ENCODE measurements around the gene PPP1R3D. TPM values are rescaled to one million over a fixed set of nuclear protein-coding genes. Genes with fewer than 3 reads are reported as not detected.

Gene PPP1R3D
- total RNA-seq, 2 donors from 2014 or later: 3.9 to 6.1 TPM

DNA sequence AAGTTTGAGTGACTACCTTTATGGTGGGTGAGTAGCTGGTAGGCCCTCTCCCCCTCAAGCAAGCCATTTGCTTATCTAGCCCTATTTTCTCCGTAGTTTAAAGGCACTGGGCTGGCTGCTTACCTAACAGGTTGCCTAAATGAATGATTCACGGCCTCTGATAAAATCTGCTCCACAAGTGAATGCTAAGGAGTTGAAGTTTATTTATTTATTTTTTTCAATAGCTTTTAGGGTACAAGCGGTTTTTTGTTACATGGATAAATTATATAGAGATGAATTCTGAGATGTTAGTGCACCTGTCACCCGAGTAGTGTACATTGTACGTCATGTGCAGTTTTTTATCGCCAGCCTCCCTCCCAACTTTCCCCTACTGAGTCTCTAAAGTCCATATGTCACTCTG is 9.8 kb upstream of the PPP1R3D start:
- Mint-ChIP-seq H3K27ac (no peak overlapping the region), H3K4me1 (peaks cover 8% of the 10 kb centered on the region), H3K36me3 (ENCODE audit: low read depth) (peaks cover 6% of the 10 kb centered on the region), H3K9me3 (no peaks in the 10 kb centered on the region), H3K4me3 (no peak overlapping the region), H3K27me3 (ENCODE audit: insufficient read depth) (peaks cover 24% of the 10 kb centered on the region)
- DNase-seq: no peak
- WGBS, 2 experiments (ENCODE audit: insufficient coverage in 1 of 2, insufficient read length in 1 of 2): 93 to 100% methylated on average over 2 to 6 of the region's 6 CpGs
- Histone ChIP-seq H3K36me3 (ENCODE audit: control insufficient read depth, insufficient read depth, low read length) (peaks cover 5% of the 10 kb centered on the region), H3K27ac (ENCODE audit: low read depth, low read length) (no peak overlapping the region), H3K9me3 (ENCODE audit: control insufficient read depth, low read length) (no peaks in the 10 kb centered on the region), H3K27me3 (ENCODE audit: control insufficient read depth, insufficient read depth, low read length, poor library complexity, severe bottlenecking) (peaks cover 7% of the 10 kb centered on the region), H3K9ac (ENCODE audit: extremely low read depth, low read length, poor library complexity, severe bottlenecking) (no peak overlapping the region), H3K4me1 (ENCODE audit: control insufficient read depth, insufficient read depth, low read length) (no peaks in the 10 kb centered on the region), H3K4me3 (ENCODE audit: low read length) (no peak overlapping the region)
- TF ChIP-seq, protein P1, sequence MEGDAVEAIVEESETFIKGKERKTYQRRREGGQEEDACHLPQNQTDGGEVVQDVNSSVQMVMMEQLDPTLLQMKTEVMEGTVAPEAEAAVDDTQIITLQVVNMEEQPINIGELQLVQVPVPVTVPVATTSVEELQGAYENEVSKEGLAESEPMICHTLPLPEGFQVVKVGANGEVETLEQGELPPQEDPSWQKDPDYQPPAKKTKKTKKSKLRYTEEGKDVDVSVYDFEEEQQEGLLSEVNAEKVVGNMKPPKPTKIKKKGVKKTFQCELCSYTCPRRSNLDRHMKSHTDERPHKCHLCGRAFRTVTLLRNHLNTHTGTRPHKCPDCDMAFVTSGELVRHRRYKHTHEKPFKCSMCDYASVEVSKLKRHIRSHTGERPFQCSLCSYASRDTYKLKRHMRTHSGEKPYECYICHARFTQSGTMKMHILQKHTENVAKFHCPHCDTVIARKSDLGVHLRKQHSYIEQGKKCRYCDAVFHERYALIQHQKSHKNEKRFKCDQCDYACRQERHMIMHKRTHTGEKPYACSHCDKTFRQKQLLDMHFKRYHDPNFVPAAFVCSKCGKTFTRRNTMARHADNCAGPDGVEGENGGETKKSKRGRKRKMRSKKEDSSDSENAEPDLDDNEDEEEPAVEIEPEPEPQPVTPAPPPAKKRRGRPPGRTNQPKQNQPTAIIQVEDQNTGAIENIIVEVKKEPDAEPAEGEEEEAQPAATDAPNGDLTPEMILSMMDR (conservative IDR thresholded peaks at IDR 0.05): no peak

DNA sequence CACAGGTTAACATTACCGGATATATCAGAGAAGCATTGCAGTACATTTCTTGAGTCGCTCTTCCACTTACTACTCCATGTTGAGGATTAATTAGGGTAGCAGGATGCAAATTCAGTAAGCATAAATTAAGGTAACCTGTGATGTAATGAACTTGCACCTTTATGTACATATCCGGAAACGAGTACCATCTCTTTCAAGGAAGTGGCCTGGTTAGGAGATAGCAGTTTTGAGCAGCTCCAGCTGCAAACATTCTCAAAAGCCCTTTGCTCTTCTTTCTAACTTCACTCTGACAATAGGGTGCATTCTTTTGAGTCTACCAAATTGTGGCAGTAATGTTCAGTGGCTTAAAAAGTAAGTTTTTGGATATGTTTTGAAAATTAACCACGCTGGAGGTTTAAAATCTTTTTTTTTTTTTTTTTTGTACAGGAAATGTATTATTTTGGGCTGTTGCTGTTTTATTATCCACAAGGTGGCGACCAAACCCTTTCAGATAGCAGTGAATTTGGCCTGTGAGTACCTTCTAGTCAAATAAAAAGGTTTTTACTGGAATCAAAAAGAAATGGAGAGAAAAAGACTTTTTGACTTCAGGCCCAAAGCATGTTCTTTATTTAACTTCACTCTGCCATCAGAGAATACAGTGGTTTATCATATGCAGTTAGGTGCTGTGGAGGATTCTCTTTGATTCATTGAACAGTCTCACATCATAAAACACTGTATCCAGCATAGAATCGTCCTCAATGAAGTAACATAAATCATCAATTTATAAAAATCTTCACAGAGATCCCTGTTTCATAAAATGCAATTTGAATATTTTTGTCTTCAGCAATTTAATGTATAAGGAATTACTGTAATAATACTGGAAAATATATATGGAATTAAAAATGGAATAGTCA is 9.0 kb upstream of the PPP1R3D start:
- no peaks in the 10 kb centered on the region for H3K9me3 Mint-ChIP-seq
- Histone ChIP-seq H3K4me3 (ENCODE audit: low read length) (no peak overlapping the region), H3K27ac (ENCODE audit: low read depth, low read length) (no peak overlapping the region), H3K36me3 (ENCODE audit: control insufficient read depth, insufficient read depth, low read length) (peaks cover 13% of the 10 kb centered on the region), H3K4me1 (ENCODE audit: control insufficient read depth, insufficient read depth, low read length) (no peaks in the 10 kb centered on the region), H3K9ac (ENCODE audit: extremely low read depth, low read length, poor library complexity, severe bottlenecking) (no peak overlapping the region), H3K9me3 (ENCODE audit: control insufficient read depth, low read length) (no peaks in the 10 kb centered on the region), H3K27me3 (ENCODE audit: control insufficient read depth, insufficient read depth, low read length, poor library complexity, severe bottlenecking) (no peaks in the 10 kb centered on the region)
- TF ChIP-seq, protein P1 (conservative IDR thresholded peaks at IDR 0.05): peak; percentile 79
- H3K27me3 Mint-ChIP-seq (ENCODE audit: insufficient read depth): peaks cover 15% of the 10 kb centered on the region
- DNase-seq: no peak
- H3K4me1 Mint-ChIP-seq: peaks cover 8% of the 10 kb centered on the region
- no peak overlapping the region for H3K27ac Mint-ChIP-seq
- 65 to 69% methylated on average over 5 to 7 of the region's 7 CpGs for WGBS, 2 experiments (ENCODE audit: insufficient coverage in 1 of 2, insufficient read length in 1 of 2)
- peaks cover 14% of the 10 kb centered on the region for H3K36me3 Mint-ChIP-seq (ENCODE audit: low read depth)
- no peak overlapping the region for H3K4me3 Mint-ChIP-seq

DNA sequence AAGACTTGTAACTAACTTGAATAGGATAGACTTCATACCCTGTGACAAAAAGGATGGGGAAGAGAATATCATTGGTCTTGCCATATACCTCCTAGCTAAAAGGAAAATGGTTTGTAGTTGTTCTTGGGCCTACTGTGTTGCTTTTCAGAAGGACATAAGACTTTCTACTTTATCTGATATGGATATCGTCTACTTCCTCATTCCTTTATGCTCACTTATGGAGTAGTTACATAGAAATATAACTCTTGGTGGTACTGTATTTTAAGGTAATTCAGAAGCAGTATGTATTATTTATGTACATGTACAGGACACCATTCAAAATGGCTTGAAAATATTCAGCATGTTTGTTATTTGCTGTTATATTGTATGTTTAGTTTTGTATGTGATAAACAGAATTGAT is 8.1 kb upstream of the PPP1R3D start:
- Mint-ChIP-seq H3K36me3 (ENCODE audit: low read depth) (peaks cover 19% of the 10 kb centered on the region), H3K4me1 (peaks cover 8% of the 10 kb centered on the region), H3K9me3 (no peaks in the 10 kb centered on the region), H3K4me3 (no peak overlapping the region), H3K27me3 (ENCODE audit: insufficient read depth) (peaks cover 13% of the 10 kb centered on the region), H3K27ac (no peak overlapping the region)
- DNase-seq: no peak
- Histone ChIP-seq H3K27ac (ENCODE audit: low read depth, low read length) (no peak overlapping the region), H3K9me3 (ENCODE audit: control insufficient read depth, low read length) (no peaks in the 10 kb centered on the region), H3K27me3 (ENCODE audit: control insufficient read depth, insufficient read depth, low read length, poor library complexity, severe bottlenecking) (no peaks in the 10 kb centered on the region), H3K4me3 (ENCODE audit: low read length) (no peak overlapping the region), H3K36me3 (ENCODE audit: control insufficient read depth, insufficient read depth, low read length) (peaks cover 22% of the 10 kb centered on the region), H3K4me1 (ENCODE audit: control insufficient read depth, insufficient read depth, low read length) (no peaks in the 10 kb centered on the region), H3K9ac (ENCODE audit: extremely low read depth, low read length, poor library complexity, severe bottlenecking) (no peak overlapping the region)
- no CpG with 5 or more reads among the region's 1 CpG for WGBS, 2 experiments (ENCODE audit: insufficient coverage in 1 of 2, insufficient read length in 1 of 2)
- TF ChIP-seq, protein P1 (conservative IDR thresholded peaks at IDR 0.05): no peak

Measured in endodermal cell (in vitro differentiated cells).